Left lung (tissue), 10 donors: Measurements from ENCODE around the gene RBPJ. TPM values are rescaled to one million over a fixed set of nuclear protein-coding genes. Genes with fewer than 3 reads are reported as not detected.
"Not testable (repeated sequence)": the region's sequence is repeated elsewhere in the genome, so short reads cannot be mapped to it uniquely, and the experiment has no call there.

ENCODE experiments used
- ATAC-seq: fragments of 200-7000 bp; cut with Tn5 transposase; one replicate; pipeline ENCODE4 v1.9.1; 2020; ENCODE audit warnings: moderate library complexity
- DNase-seq, 4 donors: peaks; one replicate each; pipeline ENCODE4 v3.0.0-alpha.2; 2013 to 2020
- H3K27ac ChIP-seq, 2 donors: fragments of 200-600 bp; sonication (generic) in 1 of 2; one replicate each; pipeline versions ENCODE4 v1.5.0 to v1.8.0; 2020 to 2021
- H3K27me3 ChIP-seq, 2 donors: fragments of 200-600 bp; sonication (generic) in 1 of 2; one replicate each; pipeline versions ENCODE4 v1.5.0 to v1.8.0; 2020 to 2021
- H3K36me3 ChIP-seq, 2 donors: fragments of 200-600 bp; sonication (generic) in 1 of 2; one replicate each; pipeline versions ENCODE4 v1.5.0 to v1.8.0; 2020 to 2021
- H3K4me1 ChIP-seq, 2 donors: fragments of 200-600 bp; one replicate each; pipeline ENCODE4 v1.8.0; 2021
- H3K4me3 ChIP-seq, 2 donors: fragments of 200-600 bp; sonication (generic) in 1 of 2; one replicate each; pipeline versions ENCODE4 v1.5.0 to v1.8.0; 2020 to 2021; ENCODE audit warnings: mild to moderate bottlenecking in 1 of 2
- H3K9me3 ChIP-seq, 2 donors: fragments of 200-600 bp; sonication (generic) in 1 of 2; one replicate each; pipeline versions ENCODE4 v1.5.0 to v1.8.0; 2020 to 2021
- intact Hi-C, 2 donors: fragments of 100-400 bp; cut with DNase I; formaldehyde crosslinking; loops; one replicate each; pipeline versions ENCODE4 v1.11.2 to v1.14.2; 2022
- polyA plus RNA-seq, 6 donors: library from polyadenylated mRNA; unstranded; fragments of 120-200 nt; gene quantifications; one replicate each; pipeline ENCODE4 v1.2.1, GENCODE V29; 2013; ENCODE audit not compliant: insufficient read length in 6 of 6
- total RNA-seq, 2 donors: library from RNA; stranded (reverse); fragmentation: NEBNext Ultra II Directional; extraction: Animal tissue kit (Norgen Biotek cat#: 25700); gene quantifications; one replicate each; pipeline ENCODE4 v1.2.1, GENCODE V29; 2021
- TF ChIP-seq, protein P1 (sequence below), 2 donors: fragments of 200-600 bp; sonication (generic) in 1 of 2; IDR thresholded peaks; one replicate each; pipeline versions ENCODE4 v1.5.0 to v1.8.0; 2021; ENCODE audit warnings: antibody characterized with exemption in 2 of 2
- donor health status: DM: no; HTN: yes; CAD: no.
- donor health status: DM: no; HTN: no; CAD: no.

Gene RBPJ
- total and polyA plus RNA-seq, 8 donors = 88.6 to 127 (median 105) TPM

DNA sequence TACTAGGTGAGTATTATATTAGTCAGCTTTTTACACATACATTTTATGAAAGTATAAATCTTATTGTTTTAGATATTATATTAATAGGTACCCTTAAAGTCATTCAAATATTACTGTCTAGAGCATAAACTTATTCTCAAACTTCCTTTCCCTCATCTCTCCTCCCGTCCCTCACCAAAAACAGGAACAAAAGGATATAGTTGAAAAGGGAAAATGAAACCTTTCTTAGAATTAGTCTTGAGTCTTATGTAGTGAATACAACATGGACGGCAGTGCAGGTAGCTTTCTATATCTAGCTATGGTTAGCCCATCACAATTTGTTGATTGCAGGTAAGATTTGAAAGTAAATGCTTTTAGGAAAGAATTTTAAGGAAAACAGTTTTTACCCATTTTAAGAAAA lies 65.6 kb downstream of the RBPJ start:
- peaks cover 0 to 30% of the 10 kb centered on the region in 2 donors for H3K4me1 ChIP-seq
- H3K27ac ChIP-seq = no peak overlapping the region
- TF ChIP-seq, protein P1, sequence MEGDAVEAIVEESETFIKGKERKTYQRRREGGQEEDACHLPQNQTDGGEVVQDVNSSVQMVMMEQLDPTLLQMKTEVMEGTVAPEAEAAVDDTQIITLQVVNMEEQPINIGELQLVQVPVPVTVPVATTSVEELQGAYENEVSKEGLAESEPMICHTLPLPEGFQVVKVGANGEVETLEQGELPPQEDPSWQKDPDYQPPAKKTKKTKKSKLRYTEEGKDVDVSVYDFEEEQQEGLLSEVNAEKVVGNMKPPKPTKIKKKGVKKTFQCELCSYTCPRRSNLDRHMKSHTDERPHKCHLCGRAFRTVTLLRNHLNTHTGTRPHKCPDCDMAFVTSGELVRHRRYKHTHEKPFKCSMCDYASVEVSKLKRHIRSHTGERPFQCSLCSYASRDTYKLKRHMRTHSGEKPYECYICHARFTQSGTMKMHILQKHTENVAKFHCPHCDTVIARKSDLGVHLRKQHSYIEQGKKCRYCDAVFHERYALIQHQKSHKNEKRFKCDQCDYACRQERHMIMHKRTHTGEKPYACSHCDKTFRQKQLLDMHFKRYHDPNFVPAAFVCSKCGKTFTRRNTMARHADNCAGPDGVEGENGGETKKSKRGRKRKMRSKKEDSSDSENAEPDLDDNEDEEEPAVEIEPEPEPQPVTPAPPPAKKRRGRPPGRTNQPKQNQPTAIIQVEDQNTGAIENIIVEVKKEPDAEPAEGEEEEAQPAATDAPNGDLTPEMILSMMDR (IDR thresholded peaks at IDR 0.05) = no peak
- ATAC-seq (no peak), DNase-seq (no peak)
- H3K4me3 ChIP-seq = no peak overlapping the region
- intact Hi-C loops = no loop called here
- H3K36me3 ChIP-seq = peaks cover 0 to 40% of the 10 kb centered on the region in 2 donors
- H3K27me3 ChIP-seq = no peaks in the 10 kb centered on the region
- no peaks in the 10 kb centered on the region for H3K9me3 ChIP-seq

DNA sequence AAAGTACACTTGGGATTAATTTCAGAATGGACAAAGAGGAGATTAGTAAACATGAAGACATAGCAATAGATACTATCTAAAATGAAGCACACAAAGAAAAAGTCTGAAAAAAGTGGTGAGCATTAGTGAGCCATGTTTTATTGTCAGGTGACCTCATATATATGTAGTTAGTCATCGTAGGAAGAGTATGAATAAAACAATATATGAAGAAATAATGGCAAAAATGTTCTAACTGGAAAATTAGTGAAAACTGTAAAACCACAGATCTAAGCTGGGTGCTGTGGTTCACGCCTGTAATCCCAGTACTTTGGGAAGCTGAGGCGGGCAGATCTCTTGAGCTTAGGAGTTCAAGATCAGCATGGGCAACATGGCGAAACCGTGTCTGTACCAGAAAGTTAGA lies 67.9 kb downstream of the RBPJ start:
- H3K27me3 ChIP-seq = no peaks in the 10 kb centered on the region
- intact Hi-C loops = no loop called here
- peaks cover 0 to 46% of the 10 kb centered on the region in 2 donors for H3K36me3 ChIP-seq
- H3K27ac ChIP-seq = no peak overlapping the region
- ATAC-seq (no peak), DNase-seq (no peak)
- no peaks in the 10 kb centered on the region for H3K9me3 ChIP-seq
- H3K4me3 ChIP-seq = no peak overlapping the region
- H3K4me1 ChIP-seq = peaks cover 0 to 24% of the 10 kb centered on the region in 2 donors
- TF ChIP-seq, protein P1 (IDR thresholded peaks at IDR 0.05) = no peak

DNA sequence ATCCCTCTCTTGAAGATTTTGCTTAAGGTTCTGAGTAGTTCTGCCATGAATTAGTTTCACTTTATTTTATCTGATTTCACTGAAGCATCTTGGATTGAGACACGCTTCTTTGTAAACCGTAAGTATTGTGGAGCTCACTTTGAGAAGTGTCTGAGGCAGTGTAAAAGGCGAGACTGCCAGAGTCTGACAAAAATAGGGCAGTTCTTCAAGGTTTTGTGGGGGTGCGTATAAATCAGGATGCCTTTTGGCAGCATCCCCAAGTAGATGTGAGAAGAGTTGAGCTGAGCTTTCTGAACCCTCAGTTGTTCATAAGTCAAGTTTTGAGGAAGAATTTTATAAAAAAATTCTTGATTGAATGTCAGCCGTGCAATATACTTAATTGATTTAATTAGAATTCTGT lies 76.3 kb downstream of the RBPJ start:
- Histone ChIP-seq H3K4me1 (peaks cover 0 to 4% of the 10 kb centered on the region in 2 donors), H3K4me3 (no peak overlapping the region), H3K27ac (no peak overlapping the region), H3K27me3 (no peaks in the 10 kb centered on the region), H3K9me3 (no peaks in the 10 kb centered on the region), H3K36me3 (peaks cover 0 to 11% of the 10 kb centered on the region in 2 donors)
- DNase-seq (no peak), ATAC-seq (no peak)
- TF ChIP-seq, protein P1 (IDR thresholded peaks at IDR 0.05) = no peak
- intact Hi-C loops = no loop called here

DNA sequence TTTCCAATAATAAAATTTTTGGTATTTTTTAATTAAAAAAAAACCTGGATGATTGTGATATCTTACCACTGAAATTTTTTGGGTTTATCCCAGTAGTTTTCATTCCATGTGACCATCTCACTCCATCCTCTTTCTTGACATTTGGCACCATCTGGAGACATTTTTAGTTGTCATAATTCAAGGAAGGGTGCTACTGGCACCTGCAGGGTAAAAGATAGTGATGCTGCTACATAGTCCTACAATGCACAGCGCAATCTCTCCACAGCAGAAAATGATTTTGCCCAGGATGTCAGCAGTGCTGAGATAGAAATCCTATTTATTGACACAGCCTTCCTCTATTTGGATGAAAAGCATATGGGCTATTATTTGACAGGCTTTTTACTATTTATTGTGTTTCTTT lies 79.3 kb downstream of the RBPJ start:
- no peaks in the 10 kb centered on the region for H3K27me3 ChIP-seq
- H3K4me3 ChIP-seq = no peak overlapping the region
- H3K4me1 ChIP-seq = peaks cover 0 to 4% of the 10 kb centered on the region in 2 donors
- H3K36me3 ChIP-seq = peaks cover 0 to 7% of the 10 kb centered on the region in 2 donors
- DNase-seq = no peak
- TF ChIP-seq, protein P1 (IDR thresholded peaks at IDR 0.05) = no peak
- H3K9me3 ChIP-seq = no peaks in the 10 kb centered on the region
- intact Hi-C loops = no loop called here
- H3K27ac ChIP-seq = no peak overlapping the region
- ATAC-seq = no peak

DNA sequence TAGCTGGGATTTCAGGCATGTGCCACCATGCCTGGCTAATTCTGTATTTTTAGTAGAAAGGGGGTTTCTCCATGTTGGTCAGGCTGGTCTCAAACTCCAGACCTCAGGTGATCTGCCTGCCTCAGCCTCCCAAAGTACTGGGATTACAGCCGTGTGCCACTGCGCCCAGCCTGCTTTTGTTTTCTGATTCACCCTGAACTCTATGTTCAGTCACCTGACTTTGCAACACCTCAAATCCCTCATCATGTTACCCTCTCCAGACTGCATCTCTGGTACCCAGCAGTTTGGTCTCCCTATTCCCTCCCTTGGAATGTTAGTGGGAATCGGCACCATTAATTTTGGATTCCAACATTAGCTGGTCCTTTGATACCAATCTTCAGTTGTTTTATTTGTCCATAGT lies 81.2 kb downstream of the RBPJ start:
- DNase-seq, intact Hi-C loops, H3K27ac ChIP-seq, H3K4me1 ChIP-seq, ATAC-seq, H3K4me3 ChIP-seq, H3K27me3 ChIP-seq: not testable (repeated sequence)
- peaks cover 0 to 21% of the 10 kb centered on the region in 2 donors for H3K36me3 ChIP-seq
- H3K9me3 ChIP-seq = peaks cover 0 to 14% of the 10 kb centered on the region in 2 donors

DNA sequence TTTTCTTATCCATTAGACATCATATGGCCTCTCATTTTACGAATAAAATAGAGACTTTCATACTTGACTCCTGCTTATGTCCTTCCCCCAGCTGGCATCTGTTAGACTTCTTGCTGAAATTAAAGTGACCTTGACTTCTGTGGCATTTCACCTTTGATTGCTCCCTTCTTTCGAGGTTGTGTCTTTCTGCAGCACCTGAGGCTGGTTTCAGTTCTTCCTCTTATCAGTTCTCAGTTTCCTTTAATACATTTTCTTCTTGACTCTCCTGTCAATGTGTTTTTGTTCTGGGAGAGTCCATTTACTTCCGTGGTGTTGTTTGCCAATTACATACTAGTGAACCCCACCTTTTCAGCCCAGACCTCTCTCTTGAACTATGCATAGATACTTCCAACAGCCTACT lies 81.6 kb downstream of the RBPJ start:
- ATAC-seq (no peak), DNase-seq (no peak)
- Histone ChIP-seq H3K4me3 (no peak overlapping the region), H3K36me3 (peaks cover 0 to 25% of the 10 kb centered on the region in 2 donors), H3K27ac (no peak overlapping the region), H3K9me3 (peaks cover 0 to 14% of the 10 kb centered on the region in 2 donors), H3K27me3 (no peaks in the 10 kb centered on the region), H3K4me1 (peaks cover 0 to 6% of the 10 kb centered on the region in 2 donors)
- TF ChIP-seq, protein P1 (IDR thresholded peaks at IDR 0.05) = no peak
- intact Hi-C loops = no loop called here
